ENCODE results near the gene CAMK1. TPM values are rescaled to one million over a fixed set of nuclear protein-coding genes. Genes with fewer than 3 reads are reported as not detected.
A peak's percentile ranks its signal among the peaks of the same experiment; 100 is the strongest.

Gene CAMK1
- total RNA-seq, 1 experiment from 2014 or later: 36.6 TPM

DNA sequence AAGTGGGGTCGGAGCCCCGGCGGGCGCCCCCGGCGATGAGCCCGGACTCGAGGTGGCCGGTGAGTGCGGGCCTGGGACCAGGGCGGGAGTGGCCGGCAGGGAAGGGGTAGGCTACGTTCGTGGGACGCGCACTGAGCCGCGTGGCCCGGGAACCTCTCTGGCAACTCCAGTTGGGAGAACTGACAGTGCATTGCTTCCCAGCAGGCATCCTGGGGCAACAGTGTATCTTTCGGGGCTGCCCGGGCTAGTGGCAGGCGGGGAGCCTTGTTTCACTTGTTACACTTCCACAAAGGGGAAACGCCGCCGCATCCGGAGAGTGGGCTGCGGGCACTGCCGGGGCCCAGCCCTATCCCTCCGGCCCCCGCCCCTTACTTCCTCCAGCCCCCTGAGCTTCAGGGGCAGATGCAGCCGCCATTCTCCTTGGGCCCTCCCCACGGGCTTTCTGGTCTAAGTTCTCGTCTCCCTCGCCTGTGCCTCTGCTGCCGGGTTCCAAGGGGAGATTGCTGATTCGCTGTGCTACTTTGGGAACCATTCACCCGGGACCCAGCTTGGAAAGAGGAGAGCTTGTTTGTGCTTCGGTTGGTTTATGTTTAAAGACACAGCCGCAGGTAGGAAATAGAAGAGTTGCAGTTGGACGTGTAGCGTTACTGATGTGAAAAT lies 37.5 kb downstream of the CAMK1 start:
- ATAC-seq (0 out of 2 replicates have a peak, but pooled peaks have one; percentile 1), DNase-seq (no peak)
- no peaks in the 10 kb centered on the region for H3K27me3 ChIP-seq (ENCODE audit: low read length)
- BruUV-seq (replicated peaks): no TSS peak
- H3K9me3 ChIP-seq (ENCODE audit: low read length): no peaks in the 10 kb centered on the region
- H2AFZ ChIP-seq (ENCODE audit: low read length): peak overlapping the region; percentile 97
- H3K27ac ChIP-seq (ENCODE audit: low read length): peak overlapping the region; percentile 92
- intact Hi-C loops (cut with micrococcal nuclease): loop anchor here (5.0 kb wide), 1 partner anchor 770 kb away; the partner anchor contains the start of gene RAD18
- peaks cover 23% of the 10 kb centered on the region for H3K4me1 ChIP-seq (ENCODE audit: insufficient read depth, low read length)
- H3K9me2 ChIP-seq (replicated peaks; ENCODE audit: low read length): no peaks in the 10 kb centered on the region
- ChIA-PET POLR2A (ENCODE audit: unreplicated experiment) (no interaction called here), CTCF (interaction anchor here (0.9 kb wide), 1 partner anchor 16 kb away, joined by 3 read pairs; no protein-coding TSS in a partner anchor)
- H3K79me2 ChIP-seq (ENCODE audit: low read length): peaks cover 45% of the 10 kb centered on the region
- H3K36me3 ChIP-seq (ENCODE audit: low read depth, low read length): peaks cover 23% of the 10 kb centered on the region
- no peaks in the 10 kb centered on the region for H3F3A ChIP-seq (ENCODE audit: low read length, unreplicated experiment)
- H4K20me1 ChIP-seq (ENCODE audit: low read length): peaks cover 13% of the 10 kb centered on the region
- peak overlapping the region; percentile 99 for H3K9ac ChIP-seq (ENCODE audit: low read length)
- peak overlapping the region; percentile 89 for H3K4me3 ChIP-seq (ENCODE audit: low read length)
- H3K4me2 ChIP-seq (ENCODE audit: low read length): peak overlapping the region; percentile 97
- TF ChIP-seq, protein P1, sequence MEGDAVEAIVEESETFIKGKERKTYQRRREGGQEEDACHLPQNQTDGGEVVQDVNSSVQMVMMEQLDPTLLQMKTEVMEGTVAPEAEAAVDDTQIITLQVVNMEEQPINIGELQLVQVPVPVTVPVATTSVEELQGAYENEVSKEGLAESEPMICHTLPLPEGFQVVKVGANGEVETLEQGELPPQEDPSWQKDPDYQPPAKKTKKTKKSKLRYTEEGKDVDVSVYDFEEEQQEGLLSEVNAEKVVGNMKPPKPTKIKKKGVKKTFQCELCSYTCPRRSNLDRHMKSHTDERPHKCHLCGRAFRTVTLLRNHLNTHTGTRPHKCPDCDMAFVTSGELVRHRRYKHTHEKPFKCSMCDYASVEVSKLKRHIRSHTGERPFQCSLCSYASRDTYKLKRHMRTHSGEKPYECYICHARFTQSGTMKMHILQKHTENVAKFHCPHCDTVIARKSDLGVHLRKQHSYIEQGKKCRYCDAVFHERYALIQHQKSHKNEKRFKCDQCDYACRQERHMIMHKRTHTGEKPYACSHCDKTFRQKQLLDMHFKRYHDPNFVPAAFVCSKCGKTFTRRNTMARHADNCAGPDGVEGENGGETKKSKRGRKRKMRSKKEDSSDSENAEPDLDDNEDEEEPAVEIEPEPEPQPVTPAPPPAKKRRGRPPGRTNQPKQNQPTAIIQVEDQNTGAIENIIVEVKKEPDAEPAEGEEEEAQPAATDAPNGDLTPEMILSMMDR (conservative IDR thresholded peaks at IDR 0.05; ENCODE audit: low read depth, low read length): no peak
- TF ChIP-seq EZH2phosphoT487 (IDR thresholded peaks at IDR 0.05; ENCODE audit: borderline replicate concordance, low read length): no peak
- no peak for TF ChIP-seq EZH2 (IDR thresholded peaks at IDR 0.05; ENCODE audit: low read length, unreplicated experiment)

DNA sequence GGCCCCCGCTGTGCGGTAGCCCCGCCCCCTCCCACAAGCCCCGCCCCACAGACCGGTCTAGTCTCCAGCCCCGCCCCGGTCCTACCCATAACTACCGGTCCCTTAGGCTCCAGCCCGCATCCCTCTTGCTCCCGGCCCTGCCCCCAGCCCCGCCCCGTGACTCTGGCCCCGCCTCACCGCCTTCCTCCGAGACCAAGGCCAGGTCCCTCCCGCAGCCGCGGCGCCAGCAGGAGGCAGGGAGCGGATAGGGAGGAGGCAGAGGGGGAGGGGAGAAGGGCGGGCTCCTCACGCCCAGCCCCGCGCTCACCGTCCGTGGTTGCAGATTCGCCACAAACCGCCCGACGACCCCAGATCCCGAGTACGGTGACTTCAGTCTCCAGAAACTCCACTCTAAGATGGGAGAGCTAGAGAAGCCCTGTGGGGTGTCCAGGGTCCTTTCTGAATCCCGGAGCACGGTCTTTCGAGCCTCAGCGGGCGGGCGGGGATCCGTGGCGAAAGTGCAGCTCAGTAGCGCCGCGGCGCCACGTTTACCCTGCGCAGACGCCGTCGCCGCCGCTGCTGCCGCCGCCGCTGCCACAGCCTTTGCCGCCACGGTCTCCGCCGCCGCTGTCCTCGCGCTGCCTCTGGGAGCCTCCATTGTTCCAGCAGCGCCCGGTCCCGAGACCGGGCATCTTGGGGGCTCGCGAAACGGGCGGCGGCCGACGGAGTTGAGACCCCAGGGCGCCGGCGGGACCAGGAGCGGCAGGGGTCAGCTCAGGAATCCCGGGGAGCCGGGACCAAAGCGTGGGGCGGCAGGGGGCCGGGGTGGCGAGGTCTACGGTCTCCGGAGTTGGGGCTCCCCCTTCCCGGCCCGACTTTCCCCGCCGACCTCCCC lies 38.3 kb downstream of the CAMK1 start, which contains the start of gene BRPF1:
BRPF1 (plus strand) TSS at position 530 of the 874 bp plus-strand sequence. CDS start 2,406 bp downstream, outside the sequence.
- peak within 1 kb of the TSS; percentile 92 for H3K27ac ChIP-seq (ENCODE audit: low read length)
- peak within 1 kb of the TSS; percentile 99 for H3K9ac ChIP-seq (ENCODE audit: low read length)
- no peaks in the 10 kb centered on the region for H3K9me2 ChIP-seq (replicated peaks; ENCODE audit: low read length)
- H3F3A ChIP-seq (ENCODE audit: low read length, unreplicated experiment): no peaks in the 10 kb centered on the region
- peak within 1 kb of the TSS; percentile 89 for H3K4me3 ChIP-seq (ENCODE audit: low read length)
- peaks cover 23% of the 10 kb centered on the region for H3K4me1 ChIP-seq (ENCODE audit: insufficient read depth, low read length)
- peaks cover 39% of the 10 kb centered on the region for H3K79me2 ChIP-seq (ENCODE audit: low read length)
- no TSS peak for BruUV-seq (replicated peaks)
- H3K27me3 ChIP-seq (ENCODE audit: low read length): no peaks in the 10 kb centered on the region
- peaks cover 15% of the 10 kb centered on the region for H3K36me3 ChIP-seq (ENCODE audit: low read depth, low read length)
- peak within 1 kb of the TSS; percentile 97 for H3K4me2 ChIP-seq (ENCODE audit: low read length)
- no peak for TF ChIP-seq EZH2phosphoT487 (IDR thresholded peaks at IDR 0.05; ENCODE audit: borderline replicate concordance, low read length)
- TF ChIP-seq EZH2 (IDR thresholded peaks at IDR 0.05; ENCODE audit: low read length, unreplicated experiment): no peak
- TF ChIP-seq, protein P1 (conservative IDR thresholded peaks at IDR 0.05; ENCODE audit: low read depth, low read length): no peak
- H4K20me1 ChIP-seq (ENCODE audit: low read length): peaks cover 13% of the 10 kb centered on the region
- intact Hi-C loops (cut with micrococcal nuclease): loop anchor here (1.0 to 5.0 kb wide), 4 partner anchors 15 to 769 kb away; partner anchors contain the start of genes OGG1, RAD18 and TADA3
- peak within 1 kb of the TSS; percentile 97 for H2AFZ ChIP-seq (ENCODE audit: low read length)
- CTCF ChIA-PET: interaction anchor here (0.9 to 1.3 kb wide), 2 partner anchors 13 to 15 kb away, joined by 3 to 6 read pairs; no protein-coding TSS in a partner anchor
- peak; percentile 96 for ATAC-seq
- POLR2A ChIA-PET (ENCODE audit: unreplicated experiment): interaction anchor here (0.5 to 0.8 kb wide), 2 partner anchors 19 to 260 kb away, joined by 3 to 6 read pairs; no protein-coding TSS in a partner anchor
- no peaks in the 10 kb centered on the region for H3K9me3 ChIP-seq (ENCODE audit: low read length)
- DNase-seq: peak; percentile 98

All from PC-3 (cell line).